OCI-LY1 (cell line): ENCODE measurements around the gene CD96.
A peak's percentile ranks its signal among the peaks of the same experiment; 100 is the strongest.

Experiments
- H2AFZ ChIP-seq: fragments of 200-600 bp; sonication (generic), shearing (Covaris generic); 2 replicates; pipeline ENCODE4 v1.6.0; 2014; ENCODE audit warnings: antibody characterized with exemption, mild to moderate bottlenecking, low read length
- H3F3A ChIP-seq: fragments of 200-600 bp; sonication (generic), shearing (Covaris generic); 2 replicates; pipeline ENCODE4 v1.6.0; 2014; ENCODE audit warnings: mild to moderate bottlenecking, antibody characterized with exemption, low read length, moderate library complexity; ENCODE audit not compliant: insufficient read depth
- H3K27ac ChIP-seq: fragments of 200-600 bp; sonication (generic); 2 replicates; pipeline ENCODE4 v1.5.1; 2014; ENCODE audit warnings: low read length, mixed run types, mild to moderate bottlenecking, low read depth; ENCODE audit not compliant: poor library complexity, severe bottlenecking
- H3K27me3 ChIP-seq: fragments of 200-600 bp; sonication (generic); 2 replicates; pipeline ENCODE4 v1.6.0; 2014; ENCODE audit warnings: antibody characterized with exemption, mild to moderate bottlenecking, low read length, moderate library complexity; ENCODE audit not compliant: insufficient read depth
- H3K36me3 ChIP-seq: fragments of 200-600 bp; sonication (generic); 2 replicates; pipeline ENCODE4 v1.6.1; 2014; ENCODE audit warnings: mild to moderate bottlenecking, antibody characterized with exemption, low read length, moderate library complexity, mixed read lengths; ENCODE audit not compliant: insufficient read depth
- H3K4me1 ChIP-seq: fragments of 200-600 bp; sonication (generic); 2 replicates; pipeline ENCODE4 v1.5.1; 2014; ENCODE audit warnings: mild to moderate bottlenecking, low read length, moderate library complexity; ENCODE audit not compliant: insufficient read depth, severe bottlenecking
- H3K4me2 ChIP-seq: fragments of 200-600 bp; sonication (generic), shearing (Covaris generic); 2 replicates; pipeline ENCODE4 v1.6.1; 2014; ENCODE audit warnings: low read length
- H3K4me3 ChIP-seq: fragments of 200-600 bp; sonication (generic); 2 replicates; pipeline ENCODE4 v1.5.1; 2014; ENCODE audit warnings: low read length, low read depth, mild to moderate bottlenecking, mixed read lengths; ENCODE audit not compliant: poor library complexity, severe bottlenecking
- H3K79me2 ChIP-seq: fragments of 200-600 bp; shearing (Covaris generic); 2 replicates; pipeline ENCODE4 v1.6.1; 2016; ENCODE audit warnings: mixed run types, low read length, mixed read lengths; ENCODE audit not compliant: insufficient read depth
- H3K9ac ChIP-seq: fragments of 200-600 bp; sonication (generic), shearing (Covaris generic); 2 replicates; pipeline ENCODE4 v1.6.1; 2014; ENCODE audit warnings: mild to moderate bottlenecking, low read length, mixed read lengths
- H3K9me2 ChIP-seq: fragments of 200-600 bp; sonication (generic), shearing (Covaris generic); 2 replicates; pipeline ENCODE4 v1.6.1; 2014; ENCODE audit warnings: low read depth, mild to moderate bottlenecking, low read length, mixed read lengths
- H3K9me3 ChIP-seq: fragments of 200-600 bp; shearing (Covaris generic); 2 replicates; pipeline ENCODE4 v1.6.1; 2014; ENCODE audit warnings: low read length, mixed read lengths
- H4K20me1 ChIP-seq: fragments of 200-600 bp; sonication (generic), shearing (Covaris generic); 2 replicates; pipeline ENCODE4 v1.6.0; 2016; ENCODE audit warnings: mild to moderate bottlenecking, low read length; ENCODE audit not compliant: insufficient read depth
- CTCF ChIP-seq: fragments of 200-600 bp; sonication (generic), shearing (Covaris generic); IDR thresholded peaks from 2 replicates; pipeline ENCODE4 v1.5.1; 2017; ENCODE audit warnings: mild to moderate bottlenecking, antibody characterized with exemption, low read length, moderate library complexity, mixed read lengths
- EZH2 ChIP-seq: fragments of 200-600 bp; sonication (generic), shearing (Covaris generic); IDR thresholded peaks from 2 replicates; pipeline ENCODE4 v1.8.0; 2017; ENCODE audit warnings: borderline replicate concordance, mixed run types, mild to moderate bottlenecking, antibody characterized with exemption, low read length, moderate library complexity, mixed read lengths

Gene CD96

GRCh38 chr3:111542611-111543300 lies 759 bp downstream of the CD96 start:
- H3K9ac ChIP-seq = peak overlapping the region; percentile 58
- H3K9me2 ChIP-seq = no peaks in the 10 kb centered on the region
- no peaks in the 10 kb centered on the region for H3K79me2 ChIP-seq
- peak overlapping the region; percentile 66 for H3K4me2 ChIP-seq
- H4K20me1 ChIP-seq = no peaks in the 10 kb centered on the region
- H3K9me3 ChIP-seq = no peaks in the 10 kb centered on the region
- H3K4me1 ChIP-seq = peaks cover 88% of the 10 kb centered on the region
- H3K4me3 ChIP-seq = peak overlapping the region; percentile 56
- H3K36me3 ChIP-seq = no peaks in the 10 kb centered on the region
- no peaks in the 10 kb centered on the region; the same call in 1 of the 2 replicates for H3F3A ChIP-seq
- TF ChIP-seq EZH2 (no peak), CTCF (no peak)
- no peaks in the 10 kb centered on the region for H3K27me3 ChIP-seq
- peak overlapping the region; percentile 71 for H3K27ac ChIP-seq
- no peak overlapping the region for H2AFZ ChIP-seq

- H3K4me2 ChIP-seq = no peak overlapping the region; the same call in 1 of the 2 replicates
- H4K20me1 ChIP-seq = no peaks in the 10 kb centered on the region
- peaks cover 95% of the 10 kb centered on the region for H3K4me1 ChIP-seq
- no peak overlapping the region for H3K9ac ChIP-seq
- peak overlapping the region; percentile 97 for H3K27ac ChIP-seq
- H3K79me2 ChIP-seq = no peaks in the 10 kb centered on the region
- no peak overlapping the region for H2AFZ ChIP-seq
- TF ChIP-seq CTCF = no peak
- TF ChIP-seq EZH2 = no peak
- H3F3A ChIP-seq = no peaks in the 10 kb centered on the region; the same call in 1 of the 2 replicates
- H3K9me2 ChIP-seq = no peaks in the 10 kb centered on the region
- no peaks in the 10 kb centered on the region for H3K9me3 ChIP-seq
- H3K36me3 ChIP-seq = no peaks in the 10 kb centered on the region
- H3K4me3 ChIP-seq = no peak overlapping the region
- no peaks in the 10 kb centered on the region for H3K27me3 ChIP-seq
These were observed 3.4 kb downstream of the CD96 start for GRCh38 chr3:111545349-111545748.

DNA sequence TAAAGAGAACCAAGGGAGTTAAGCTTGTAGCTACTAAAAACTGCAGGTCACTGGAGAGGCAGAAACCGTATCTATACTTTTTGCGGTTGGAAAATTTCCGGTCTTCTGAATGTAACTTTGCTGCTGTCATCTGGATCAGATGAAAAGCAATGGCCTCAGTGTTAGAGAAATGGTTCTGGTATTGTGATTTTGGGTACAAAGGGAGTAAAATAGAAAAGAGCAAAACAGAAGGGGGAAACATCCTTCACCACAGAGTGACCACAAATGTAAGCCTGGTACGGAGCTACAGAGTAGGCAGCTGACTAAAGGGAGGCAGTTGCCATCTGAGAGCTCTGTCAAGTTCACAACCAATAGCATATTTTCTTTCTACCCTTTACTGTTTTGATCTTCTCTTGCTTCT lies 5.6 kb downstream of the CD96 start:
- Histone ChIP-seq H3K27me3 (no peaks in the 10 kb centered on the region), H3K9me3 (0 out of 2 replicates have a peak, but pooled peaks cover 3% of the 10 kb centered on the region), H3K36me3 (no peaks in the 10 kb centered on the region), H2AFZ (no peak overlapping the region), H3K27ac (peak overlapping the region; percentile 97), H3K9me2 (no peaks in the 10 kb centered on the region), H3K9ac (peak overlapping the region; percentile 55; the same call in 1 of the 2 replicates), H3K79me2 (no peaks in the 10 kb centered on the region), H3K4me1 (peaks cover 83% of the 10 kb centered on the region), H3K4me2 (peak overlapping the region; percentile 68), H4K20me1 (no peaks in the 10 kb centered on the region), H3F3A (no peaks in the 10 kb centered on the region; the same call in 1 of the 2 replicates), H3K4me3 (peak overlapping the region; percentile 35)
- TF ChIP-seq CTCF (no peak), EZH2 (no peak)
